Measurements from ENCODE around the gene PTPRH.

DNA sequence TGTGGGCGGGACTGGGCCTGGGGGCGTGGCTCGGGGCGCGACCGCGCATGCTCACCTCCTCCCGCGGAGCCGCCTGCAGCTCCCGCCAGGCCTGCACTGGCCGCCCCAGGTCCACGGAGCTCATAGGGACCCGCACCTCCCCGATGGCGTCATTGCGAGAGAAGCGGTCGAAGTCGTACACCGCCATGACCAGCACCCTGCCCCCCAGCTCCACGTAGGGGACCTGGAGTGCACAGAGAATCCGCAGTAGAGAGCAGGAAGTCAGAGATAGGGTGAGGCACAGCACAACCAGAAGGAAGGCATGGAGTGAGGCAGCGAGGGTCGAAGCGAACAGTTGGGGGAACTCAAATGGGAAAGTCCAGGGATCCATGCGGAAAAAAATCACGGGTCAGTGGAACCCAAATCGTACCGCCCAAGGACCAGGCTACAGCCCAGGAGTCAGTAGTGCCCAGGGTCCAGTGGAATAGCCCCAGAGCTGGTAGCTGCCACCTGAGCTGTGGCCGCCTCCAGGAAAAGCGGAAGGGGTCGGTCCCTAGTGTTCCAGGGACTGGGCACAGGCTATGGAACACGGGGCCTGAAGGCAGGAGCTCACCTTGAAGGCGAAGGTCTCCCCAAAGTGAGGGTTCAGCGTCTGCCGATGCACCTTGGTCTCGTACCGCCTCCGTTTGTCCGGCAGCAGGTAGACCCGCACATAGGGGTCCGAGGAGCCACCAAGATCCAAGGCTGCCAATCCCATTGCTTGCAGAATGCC is 34.0 kb downstream of the PTPRH start:
- TF ChIP-seq, protein P1, sequence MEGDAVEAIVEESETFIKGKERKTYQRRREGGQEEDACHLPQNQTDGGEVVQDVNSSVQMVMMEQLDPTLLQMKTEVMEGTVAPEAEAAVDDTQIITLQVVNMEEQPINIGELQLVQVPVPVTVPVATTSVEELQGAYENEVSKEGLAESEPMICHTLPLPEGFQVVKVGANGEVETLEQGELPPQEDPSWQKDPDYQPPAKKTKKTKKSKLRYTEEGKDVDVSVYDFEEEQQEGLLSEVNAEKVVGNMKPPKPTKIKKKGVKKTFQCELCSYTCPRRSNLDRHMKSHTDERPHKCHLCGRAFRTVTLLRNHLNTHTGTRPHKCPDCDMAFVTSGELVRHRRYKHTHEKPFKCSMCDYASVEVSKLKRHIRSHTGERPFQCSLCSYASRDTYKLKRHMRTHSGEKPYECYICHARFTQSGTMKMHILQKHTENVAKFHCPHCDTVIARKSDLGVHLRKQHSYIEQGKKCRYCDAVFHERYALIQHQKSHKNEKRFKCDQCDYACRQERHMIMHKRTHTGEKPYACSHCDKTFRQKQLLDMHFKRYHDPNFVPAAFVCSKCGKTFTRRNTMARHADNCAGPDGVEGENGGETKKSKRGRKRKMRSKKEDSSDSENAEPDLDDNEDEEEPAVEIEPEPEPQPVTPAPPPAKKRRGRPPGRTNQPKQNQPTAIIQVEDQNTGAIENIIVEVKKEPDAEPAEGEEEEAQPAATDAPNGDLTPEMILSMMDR (IDR thresholded peaks at IDR 0.05; ENCODE audit: poor library complexity, severe bottlenecking) = no peak
- TF ChIP-seq EZH2 (IDR thresholded peaks at IDR 0.05; ENCODE audit: borderline replicate concordance, insufficient read depth, low read length, poor library complexity, severe bottlenecking) = no peak

Measured in neural cell (in vitro differentiated cells).